Measurements from ENCODE around the gene MGAT5B. TPM values are rescaled to one million over a fixed set of nuclear protein-coding genes. Genes with fewer than 3 reads are reported as not detected.
A peak's percentile ranks its signal among the peaks of the same experiment; 100 is the strongest.

The MGAT5B gene
- total and polyA plus RNA-seq, 7 donors = 0.16 to 0.83 (median 0.51) TPM; not detected in 2

- Histone ChIP-seq H3K27me3 (peaks cover 0 to 19% (median 0%) of the 10 kb centered on the region in 3 donors), H3K36me3 (no peaks in the 10 kb centered on the region), H3K9me3 (no peaks in the 10 kb centered on the region), H3K4me1 (no peaks in the 10 kb centered on the region), H3K27ac (no peak overlapping the region), H3K4me3 (no peak overlapping the region)
- no peak for TF ChIP-seq POLR2AphosphoS5 (IDR thresholded peaks at IDR 0.05)
- TF ChIP-seq CTCF (IDR thresholded peaks at IDR 0.05) = no peak
- TF ChIP-seq EP300 (IDR thresholded peaks at IDR 0.05) = no peak
- no peak for TF ChIP-seq POLR2A (IDR thresholded peaks at IDR 0.05)
- 73 to 75% methylated on average over 8 of the region's 8 CpGs for WGBS, 2 donors
- peak; percentile 69 for DNase-seq
- intact Hi-C loops (cut with DNase I) = no loop called here
These were observed 118.2 kb downstream of the MGAT5B start for GRCh38 chr17:76986365-76986764.

GRCh38 chr17:76987486-76988093, 119.4 kb downstream of the MGAT5B start:
- no peak overlapping the region for H3K27ac ChIP-seq
- no peaks in the 10 kb centered on the region for H3K4me1 ChIP-seq
- WGBS, 2 donors = 69 to 82% methylated on average over 15 of the region's 15 CpGs
- H3K27me3 ChIP-seq = peaks cover 0 to 18% (median 0%) of the 10 kb centered on the region in 3 donors
- TF ChIP-seq EP300 (IDR thresholded peaks at IDR 0.05) (no peak), POLR2A (IDR thresholded peaks at IDR 0.05) (no peak), POLR2AphosphoS5 (IDR thresholded peaks at IDR 0.05) (no peak), CTCF (IDR thresholded peaks at IDR 0.05) (no peak)
- intact Hi-C loops (cut with DNase I) = no loop called here
- no peak overlapping the region for H3K4me3 ChIP-seq
- no peaks in the 10 kb centered on the region for H3K9me3 ChIP-seq
- no peaks in the 10 kb centered on the region for H3K36me3 ChIP-seq
- no peak for DNase-seq

GRCh38 chr17:76988796-76989195, 120.6 kb downstream of the MGAT5B start:
- Histone ChIP-seq H3K4me3 (no peak overlapping the region), H3K27ac (no peak overlapping the region), H3K9me3 (no peaks in the 10 kb centered on the region), H3K27me3 (peaks cover 0 to 8% (median 0%) of the 10 kb centered on the region in 3 donors), H3K4me1 (no peaks in the 10 kb centered on the region), H3K36me3 (no peaks in the 10 kb centered on the region)
- 76 to 83% methylated on average over 13 of the region's 13 CpGs for WGBS, 2 donors
- intact Hi-C loops (cut with DNase I) = no loop called here
- no peak for TF ChIP-seq POLR2AphosphoS5 (IDR thresholded peaks at IDR 0.05)
- TF ChIP-seq EP300 (IDR thresholded peaks at IDR 0.05) = no peak
- no peak for TF ChIP-seq CTCF (IDR thresholded peaks at IDR 0.05)
- TF ChIP-seq POLR2A (IDR thresholded peaks at IDR 0.05) = no peak
- DNase-seq = no peak

- no peak overlapping the region for H3K27ac ChIP-seq
- intact Hi-C loops (cut with DNase I) = no loop called here
- DNase-seq = no peak
- WGBS, 2 donors = 62 to 81% methylated on average over 5 of the region's 5 CpGs
- H3K9me3 ChIP-seq = no peaks in the 10 kb centered on the region
- no peak for TF ChIP-seq POLR2AphosphoS5 (IDR thresholded peaks at IDR 0.05)
- no peak for TF ChIP-seq CTCF (IDR thresholded peaks at IDR 0.05)
- no peak for TF ChIP-seq POLR2A (IDR thresholded peaks at IDR 0.05)
- no peak for TF ChIP-seq EP300 (IDR thresholded peaks at IDR 0.05)
- peaks cover 0 to 8% (median 0%) of the 10 kb centered on the region in 3 donors for H3K27me3 ChIP-seq
- H3K4me3 ChIP-seq = no peak overlapping the region
- H3K36me3 ChIP-seq = no peaks in the 10 kb centered on the region
- no peaks in the 10 kb centered on the region for H3K4me1 ChIP-seq
These were observed 121.3 kb downstream of the MGAT5B start for GRCh38 chr17:76989519-76989918.

GRCh38 chr17:76992891-76993290, 124.7 kb downstream of the MGAT5B start:
- peaks cover 0 to 16% (median 0%) of the 10 kb centered on the region in 3 donors for H3K27me3 ChIP-seq
- 44 to 76% methylated on average over 5 of the region's 5 CpGs for WGBS, 2 donors
- intact Hi-C loops (cut with DNase I) = no loop called here
- DNase-seq = no peak
- no peaks in the 10 kb centered on the region for H3K9me3 ChIP-seq
- no peak overlapping the region for H3K27ac ChIP-seq
- no peaks in the 10 kb centered on the region for H3K36me3 ChIP-seq
- no peaks in the 10 kb centered on the region for H3K4me1 ChIP-seq
- H3K4me3 ChIP-seq = no peak overlapping the region
- TF ChIP-seq CTCF (IDR thresholded peaks at IDR 0.05) = no peak
- TF ChIP-seq EP300 (IDR thresholded peaks at IDR 0.05) = no peak
- no peak for TF ChIP-seq POLR2A (IDR thresholded peaks at IDR 0.05)
- no peak for TF ChIP-seq POLR2AphosphoS5 (IDR thresholded peaks at IDR 0.05)

Measured in sigmoid colon (tissue), 7 donors.